Peyer's patch (tissue), 4 donors: Measurements from ENCODE around the gene ICAM1. TPM values are rescaled to one million over a fixed set of nuclear protein-coding genes. Genes with fewer than 3 reads are reported as not detected.

Source experiments
- DNase-seq, 3 donors: peaks; one replicate each; pipeline ENCODE4 v3.0.0-alpha.2; 2017 to 2019
- H3K27ac ChIP-seq, 4 donors: fragments of 200-600 bp; sonication (generic); one replicate each; pipeline ENCODE4 v1.5.1; 2016 to 2019
- H3K27me3 ChIP-seq, 2 donors: fragments of 200-600 bp; sonication (generic); one replicate each; pipeline ENCODE4 v1.5.1; 2019
- H3K36me3 ChIP-seq, 3 donors: fragments of 200-600 bp; sonication (generic); one replicate each; pipeline ENCODE4 v1.5.1; 2016 to 2019
- H3K4me1 ChIP-seq, 4 donors: fragments of 200-600 bp; sonication (generic); one replicate each; pipeline ENCODE4 v1.5.1; 2016 to 2019
- H3K4me3 ChIP-seq, 4 donors: fragments of 200-600 bp; sonication (generic); 1 replicate in 3 of 4; 2 replicates in 1 of 4; pipeline ENCODE4 v1.5.1; 2016 to 2019; ENCODE audit warnings: mild to moderate bottlenecking in 1 of 4
- H3K9me3 ChIP-seq, 4 donors: fragments of 200-600 bp; sonication (generic); one replicate each; pipeline ENCODE4 v1.5.1; 2016 to 2019; ENCODE audit warnings: mild to moderate bottlenecking in 1 of 4
- CTCF ChIP-seq, 6 experiments: fragments of 450-650 bp in 4 of 6; fragments of 200-600 bp in 2 of 6; sonication (generic) in 1 of 6; IDR thresholded peaks; one replicate each; pipeline ENCODE4 v1.5.1; 2017 to 2019; ENCODE audit warnings: antibody characterized with exemption in 6 of 6, mild to moderate bottlenecking in 3 of 6, moderate library complexity in 1 of 6
- POLR2A ChIP-seq, 2 donors: fragments of 450-650 bp; IDR thresholded peaks; one replicate each; pipeline ENCODE4 v1.5.1; 2017; ENCODE audit warnings: antibody characterized with exemption in 2 of 2, mild to moderate bottlenecking in 2 of 2, moderate library complexity in 2 of 2
- total RNA-seq, 4 donors: library from RNA; depleted of rRNA; stranded (reverse); fragments of >200 nt; gene quantifications; one replicate each; pipeline ENCODE4 v1.1.0, GENCODE V29; 2016

ICAM1 gene
- total RNA-seq, 4 donors from 2014 or later = 2.6 to 62.7 (median 12.7) TPM

- TF ChIP-seq CTCF (IDR thresholded peaks at IDR 0.05) = no peak
- TF ChIP-seq POLR2A (IDR thresholded peaks at IDR 0.05) = no peak
- peaks cover 0 to 15% (median 3%) of the 10 kb centered on the region in 4 donors for H3K4me1 ChIP-seq
- H3K27ac ChIP-seq = no peak overlapping the region
- no peaks in the 10 kb centered on the region for H3K9me3 ChIP-seq
- DNase-seq = no peak
- H3K36me3 ChIP-seq = no peaks in the 10 kb centered on the region
- no peak overlapping the region for H3K4me3 ChIP-seq
- no peaks in the 10 kb centered on the region for H3K27me3 ChIP-seq
These were observed 4.2 kb upstream of the ICAM1 start for GRCh38 chr19:10266706-10267105.

GRCh38 chr19:10268071-10268470 is 2.8 kb upstream of the ICAM1 start:
- Histone ChIP-seq H3K9me3 (no peaks in the 10 kb centered on the region), H3K4me3 (no peak overlapping the region), H3K27ac (peak overlapping the region in 2 of 4 donors; percentile 30 to 57), H3K36me3 (no peaks in the 10 kb centered on the region), H3K27me3 (no peaks in the 10 kb centered on the region), H3K4me1 (peaks cover 0 to 15% (median 3%) of the 10 kb centered on the region in 4 donors)
- TF ChIP-seq POLR2A (IDR thresholded peaks at IDR 0.05) = no peak
- TF ChIP-seq CTCF (IDR thresholded peaks at IDR 0.05) = no peak
- DNase-seq = no peak

GRCh38 chr19:10269333-10270179 is 1.4 kb upstream of the ICAM1 start:
- TF ChIP-seq POLR2A (IDR thresholded peaks at IDR 0.05) (no peak), CTCF (IDR thresholded peaks at IDR 0.05) (peak; percentile 95 to 98 (median 97))
- no peaks in the 10 kb centered on the region for H3K27me3 ChIP-seq
- DNase-seq = peak; percentile 87 to 95 (median 88)
- no peaks in the 10 kb centered on the region for H3K9me3 ChIP-seq
- H3K4me3 ChIP-seq = peak overlapping the region; percentile 39 to 56 (median 54)
- peak overlapping the region; percentile 82 to 95 (median 88) for H3K27ac ChIP-seq
- H3K36me3 ChIP-seq = no peaks in the 10 kb centered on the region
- peaks cover 0 to 15% (median 3%) of the 10 kb centered on the region in 4 donors for H3K4me1 ChIP-seq

- no peaks in the 10 kb centered on the region for H3K36me3 ChIP-seq
- no peaks in the 10 kb centered on the region for H3K27me3 ChIP-seq
- H3K9me3 ChIP-seq = no peaks in the 10 kb centered on the region
- H3K27ac ChIP-seq = peak overlapping the region; percentile 82 to 95 (median 88)
- TF ChIP-seq CTCF (IDR thresholded peaks at IDR 0.05) (no peak), POLR2A (IDR thresholded peaks at IDR 0.05) (no peak)
- peaks cover 0 to 15% (median 3%) of the 10 kb centered on the region in 4 donors for H3K4me1 ChIP-seq
- DNase-seq = peak; percentile 67 to 94 (median 91)
- H3K4me3 ChIP-seq = peak overlapping the region; percentile 39 to 56 (median 54)
These were observed 722 bp upstream of the ICAM1 start for GRCh38 chr19:10270180-10270615.

- Histone ChIP-seq H3K4me3 (peak overlapping the region; percentile 39 to 56 (median 54)), H3K27me3 (no peaks in the 10 kb centered on the region), H3K9me3 (no peaks in the 10 kb centered on the region), H3K36me3 (no peaks in the 10 kb centered on the region), H3K4me1 (peaks cover 0 to 15% (median 3%) of the 10 kb centered on the region in 4 donors), H3K27ac (peak overlapping the region; percentile 82 to 95 (median 88))
- TF ChIP-seq POLR2A (IDR thresholded peaks at IDR 0.05) = no peak
- TF ChIP-seq CTCF (IDR thresholded peaks at IDR 0.05) = no peak
- peak in 2 of 3 donors; percentile 74 to 75 for DNase-seq
These were observed 695 bp downstream of the ICAM1 start for GRCh38 chr19:10271543-10272086.
